NCI-H2081 (cell line): ENCODE data around the gene CHN2.

ENCODE experiments used
- DNase-seq, 2 experiments: peaks; one replicate each; lab custom pipeline; 2025; lab: John Stamatoyannopoulos, UW

Gene CHN2

GRCh38 chr7:29228289-29229011, 33.9 kb downstream of the CHN2 start:
- peak in 1 of 2 experiments; percentile 32 for DNase-seq

- DNase-seq: no peak
These were observed 34.5 kb downstream of the CHN2 start for GRCh38 chr7:29229066-29229465.

GRCh38 chr7:29229946-29230345, 35.4 kb downstream of the CHN2 start:
- no peak for DNase-seq

- peak in 1 of 2 experiments; percentile 44 for DNase-seq
These were observed 36.3 kb downstream of the CHN2 start for GRCh38 chr7:29230871-29231345.

GRCh38 chr7:29231671-29232232, 37.2 kb downstream of the CHN2 start:
- no peak for DNase-seq

- no peak for DNase-seq
These were observed 39.9 kb downstream of the CHN2 start for GRCh38 chr7:29234438-29234837.

GRCh38 chr7:29236071-29236580, 41.6 kb downstream of the CHN2 start:
- no peak for DNase-seq

- no peak for DNase-seq
These were observed 42.1 kb downstream of the CHN2 start for GRCh38 chr7:29236649-29237048.

- no peak for DNase-seq
These were observed 42.9 kb downstream of the CHN2 start for GRCh38 chr7:29237489-29237888.

GRCh38 chr7:29239638-29240037, 45.1 kb downstream of the CHN2 start:
- no peak for DNase-seq

- DNase-seq: no peak
These were observed 47.7 kb downstream of the CHN2 start for GRCh38 chr7:29242265-29242664.

- no peak for DNase-seq
These were observed 49.5 kb downstream of the CHN2 start for GRCh38 chr7:29243910-29244655.

GRCh38 chr7:29247224-29247962, 52.8 kb downstream of the CHN2 start:
- no peak for DNase-seq

- no peak for DNase-seq
These were observed 53.3 kb downstream of the CHN2 start for GRCh38 chr7:29247963-29248236.

GRCh38 chr7:29248713-29249382, 54.3 kb downstream of the CHN2 start:
- DNase-seq: no peak

- DNase-seq: no peak
These were observed 54.8 kb downstream of the CHN2 start for GRCh38 chr7:29249383-29249750.

GRCh38 chr7:29249860-29250259, 55.3 kb downstream of the CHN2 start:
- no peak for DNase-seq

- no peak for DNase-seq
These were observed 58.6 kb downstream of the CHN2 start for GRCh38 chr7:29253225-29253624.

GRCh38 chr7:29254591-29254990, 60.0 kb downstream of the CHN2 start:
- no peak for DNase-seq

- no peak for DNase-seq
These were observed 60.8 kb downstream of the CHN2 start for GRCh38 chr7:29255199-29255878.
